Smooth muscle cell (in vitro differentiated cells): Measurements from ENCODE around the gene CLCN7. TPM values are rescaled to one million over a fixed set of nuclear protein-coding genes. Genes with fewer than 3 reads are reported as not detected.

Experiments used
- DNase-seq: peaks from one replicate; lab custom pipeline; 2025; ENCODE audit not compliant: unreplicated experiment; lab: John Stamatoyannopoulos, UW
- H2AFZ ChIP-seq: fragments of 200-600 bp; sonication (generic); 2 replicates; pipeline ENCODE4 v1.6.0; 2016; ENCODE audit warnings: antibody characterized with exemption, low read depth, mild to moderate bottlenecking
- H3F3A ChIP-seq: fragments of 200-600 bp; sonication (generic); 2 replicates; pipeline ENCODE4 v1.6.0; 2017; ENCODE audit warnings: antibody characterized with exemption, low read depth
- H3K27ac ChIP-seq: fragments of 200-600 bp; sonication (generic); 2 replicates; pipeline ENCODE4 v1.5.1; 2016; ENCODE audit warnings: low read depth, mild to moderate bottlenecking
- H3K27me3 ChIP-seq: fragments of 200-600 bp; sonication (generic); 2 replicates; pipeline ENCODE4 v1.6.1; 2016; ENCODE audit warnings: low read depth, mild to moderate bottlenecking
- H3K36me3 ChIP-seq: fragments of 200-600 bp; sonication (generic); 2 replicates; pipeline ENCODE4 v1.5.1; 2016; ENCODE audit warnings: low read depth
- H3K4me1 ChIP-seq: fragments of 200-600 bp; sonication (generic); 2 replicates; pipeline ENCODE4 v1.5.1; 2016; ENCODE audit warnings: low read depth
- H3K4me2 ChIP-seq: fragments of 200-600 bp; sonication (generic); 2 replicates; pipeline ENCODE4 v1.6.0; 2016; ENCODE audit warnings: mild to moderate bottlenecking
- H3K4me3 ChIP-seq: fragments of 200-600 bp; sonication (generic); 2 replicates; pipeline ENCODE4 v1.5.1; 2016; ENCODE audit warnings: mild to moderate bottlenecking
- H3K79me2 ChIP-seq: fragments of 200-600 bp; sonication (generic); 2 replicates; pipeline ENCODE4 v1.6.0; 2016; ENCODE audit warnings: low read depth, mild to moderate bottlenecking
- H3K9ac ChIP-seq: fragments of 200-600 bp; sonication (generic); 2 replicates; pipeline ENCODE4 v1.6.0; 2016; ENCODE audit warnings: low read depth
- H3K9me3 ChIP-seq: fragments of 200-600 bp; sonication (generic); replicated peaks from 2 replicates; pipeline ENCODE4 v1.5.1; 2016; ENCODE audit warnings: low read depth
- H4K20me1 ChIP-seq: fragments of 200-600 bp; sonication (generic); 2 replicates; pipeline ENCODE4 v1.6.0; 2016; ENCODE audit warnings: low read depth
- CTCF ChIP-seq: fragments of 200-600 bp; sonication (generic); IDR thresholded peaks from 2 replicates; pipeline ENCODE4 v1.5.1; 2017; ENCODE audit warnings: borderline replicate concordance, mild to moderate bottlenecking, antibody characterized with exemption; ENCODE audit not compliant: insufficient read depth, poor library complexity, severe bottlenecking
- WGBS: methylation state at CpG from one replicate; pipeline ENCODE4 v1.1.7; 2016; ENCODE audit warnings: low lambda C conversion rate; 5-methylcytosine and 5-hydroxymethylcytosine counted together
- polyA plus RNA-seq: library from polyadenylated mRNA; unstranded; fragments of >200 nt; fragmentation: Nextera tagmentation; extraction: Ambion mirVana; gene quantifications from 2 replicates; pipeline ENCODE4 v1.2.1, GENCODE V29; 2016
- total RNA-seq: library from RNA; depleted of rRNA; stranded (reverse); fragments of >200 nt; gene quantifications from 2 replicates; pipeline ENCODE4 v1.2.3, GENCODE V29; 2014

CLCN7 gene
- total and polyA plus RNA-seq, 2 experiments from 2014 or later, result 15.6 to 45.2 TPM

DNA sequence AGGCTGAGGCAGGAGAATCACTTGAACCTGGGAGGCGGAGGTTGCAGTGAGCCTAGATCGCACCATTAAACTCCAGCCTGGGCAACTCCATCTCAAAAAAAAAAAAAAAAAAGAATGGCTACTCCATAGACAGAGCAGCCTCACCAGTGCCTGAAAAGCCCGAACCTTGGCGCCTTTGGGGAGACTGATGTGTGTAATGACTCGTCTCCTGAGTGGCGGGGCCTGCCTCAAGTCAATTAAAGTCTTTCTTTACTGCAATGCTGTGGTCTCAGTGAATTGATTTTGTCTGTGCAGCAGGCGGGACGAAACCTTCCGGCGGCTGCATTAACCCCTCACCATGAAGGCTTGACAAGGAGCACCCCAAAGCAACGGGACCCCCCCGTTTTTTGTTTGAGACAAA, 50.8 kb downstream of the CLCN7 start:
- DNase-seq, result no peak
- Histone ChIP-seq H4K20me1 (no peaks in the 10 kb centered on the region), H2AFZ (no peak overlapping the region), H3K9ac (no peak overlapping the region), H3K36me3 (no peaks in the 10 kb centered on the region), H3F3A (no peaks in the 10 kb centered on the region), H3K4me1 (peaks cover 9% of the 10 kb centered on the region), H3K4me2 (no peak overlapping the region), H3K27ac (no peak overlapping the region), H3K27me3 (no peaks in the 10 kb centered on the region), H3K9me3 (no peaks in the 10 kb centered on the region), H3K4me3 (no peak overlapping the region), H3K79me2 (peaks cover 13% of the 10 kb centered on the region)
- TF ChIP-seq CTCF, result no peak
- WGBS, result 95% methylated on average over 12 of the region's 12 CpGs

- Histone ChIP-seq H3F3A (no peaks in the 10 kb centered on the region), H4K20me1 (no peaks in the 10 kb centered on the region), H3K27ac (peak overlapping the region; percentile 93), H3K4me1 (peaks cover 11% of the 10 kb centered on the region), H3K4me2 (no peak overlapping the region), H3K79me2 (peaks cover 26% of the 10 kb centered on the region), H2AFZ (no peak overlapping the region), H3K9ac (no peak overlapping the region), H3K4me3 (no peak overlapping the region), H3K36me3 (no peaks in the 10 kb centered on the region), H3K27me3 (no peaks in the 10 kb centered on the region), H3K9me3 (no peaks in the 10 kb centered on the region)
- TF ChIP-seq CTCF, result no peak
- WGBS, result 83% methylated on average over 10 of the region's 10 CpGs
- no peak for DNase-seq
These were observed 52.8 kb downstream of the CLCN7 start for GRCh38 chr16:1422076-1422475.

DNA sequence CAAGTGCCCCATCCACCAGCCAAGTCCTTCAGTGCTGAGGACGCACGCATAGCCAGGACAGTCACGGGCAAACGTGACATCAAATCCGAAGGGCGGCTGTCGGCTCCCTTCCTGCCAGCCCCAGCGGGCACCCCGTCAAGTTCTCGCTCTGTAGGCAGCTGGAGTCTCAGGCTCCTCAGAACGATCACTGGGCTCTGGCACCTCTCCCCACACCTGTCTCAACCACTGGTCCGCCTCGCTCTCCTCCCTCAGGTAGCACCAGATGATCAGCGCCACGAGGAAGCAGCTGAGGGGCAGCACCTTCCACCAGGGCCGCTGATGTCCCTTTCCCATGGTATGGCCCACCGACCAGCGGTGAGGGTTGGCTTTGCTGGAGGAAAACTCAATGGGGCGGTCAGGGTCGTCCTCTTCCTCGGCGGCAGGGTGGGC, 54.7 kb downstream of the CLCN7 start:
- Histone ChIP-seq H3K27me3 (no peaks in the 10 kb centered on the region), H3K36me3 (no peaks in the 10 kb centered on the region), H3K4me2 (peak overlapping the region; percentile 93), H3K27ac (peak overlapping the region; percentile 93), H3K9ac (peak overlapping the region; percentile 96), H3K9me3 (no peaks in the 10 kb centered on the region), H3K4me3 (peak overlapping the region; percentile 89), H2AFZ (no peak overlapping the region), H3K79me2 (peaks cover 26% of the 10 kb centered on the region), H3K4me1 (peaks cover 11% of the 10 kb centered on the region), H3F3A (no peaks in the 10 kb centered on the region), H4K20me1 (no peaks in the 10 kb centered on the region)
- WGBS, result 6% methylated on average over 22 of the region's 22 CpGs
- TF ChIP-seq CTCF, result no peak
- no peak for DNase-seq

GRCh38 chr16:1416521-1416941, 58.3 kb downstream of the CLCN7 start:
- peaks cover 26% of the 10 kb centered on the region for H3K79me2 ChIP-seq
- peak overlapping the region; percentile 49 for H3K27ac ChIP-seq

More at GRCh38 chr16:1416521-1416941, 58.3 kb downstream of the CLCN7 start:
- whole genome bisulfite sequencing, result 86% methylated on average over 3 of the region's 3 CpGs
- Histone ChIP-seq H3K9ac (no peak overlapping the region), H3K4me1 (peaks cover 11% of the 10 kb centered on the region), H3K27me3 (no peaks in the 10 kb centered on the region), H3K4me3 (no peak overlapping the region), H2AFZ (no peak overlapping the region), H3F3A (no peaks in the 10 kb centered on the region), H3K4me2 (no peak overlapping the region), H3K36me3 (no peaks in the 10 kb centered on the region), H3K9me3 (no peaks in the 10 kb centered on the region), H4K20me1 (no peaks in the 10 kb centered on the region)
- DNase-seq, result no peak
- no peak for TF ChIP-seq CTCF
